Activated naive CD4-positive, alpha-beta T cell treated with anti-CD3 and anti-CD28 coated beads, Interleukin-2, amount 50 U/mL, for 72 hours (primary cell): Measurements from ENCODE around the gene GNB1L. TPM values are rescaled to one million over a fixed set of nuclear protein-coding genes. Genes with fewer than 3 reads are reported as not detected.
"Not testable (repeated sequence)": the region's sequence is repeated elsewhere in the genome, so short reads cannot be mapped to it uniquely, and the experiment has no call there.

Source experiments
- ATAC-seq, 2 donors: fragments of 150-1000 bp; cut with Tn5 transposase; 2 replicates each; pipeline ENCODE4 v1.10.0; 2021; ENCODE audit warnings: mild to moderate bottlenecking in 2 of 2, moderate library complexity in 2 of 2
- DNase-seq, 2 donors: peaks; one replicate each; pipeline ENCODE4 v3.0.0; 2021 to 2022; ENCODE audit warnings: low spot score in 2 of 2
- H3K27ac Mint-ChIP-seq, 2 donors: one replicate each; pipeline ENCODE4 v1.8.0; 2022; ENCODE audit warnings: mild to moderate bottlenecking in 2 of 2, mixed read lengths in 2 of 2
- H3K36me3 Mint-ChIP-seq, 2 donors: one replicate each; pipeline ENCODE4 v1.8.0; 2022; ENCODE audit warnings: mixed read lengths in 2 of 2
- H3K9me3 Mint-ChIP-seq, 2 donors: one replicate each; pipeline ENCODE4 v1.8.0; 2022; ENCODE audit warnings: mixed read lengths in 2 of 2
- total RNA-seq, 2 donors: library from RNA; stranded (reverse); gene quantifications; one replicate each; pipeline ENCODE4 v1.2.3, GENCODE V29; 2022

The GNB1L gene
- total RNA-seq, 2 donors from 2014 or later = 9.6 to 13.4 TPM

- peak overlapping the region; percentile 83 to 87 for H3K27ac Mint-ChIP-seq
- peak; percentile 66 to 81 for ATAC-seq
- peak; percentile 64 to 67 for DNase-seq
- no peaks in the 10 kb centered on the region for H3K9me3 Mint-ChIP-seq
- H3K36me3 Mint-ChIP-seq = peaks cover 0 to 5% of the 10 kb centered on the region in 2 donors
Measured at GRCh38 chr22:19892257-19892879, 37.7 kb upstream of the GNB1L start.

GRCh38 chr22:19891317-19892256 is 36.9 kb upstream of the GNB1L start:
- peaks cover 0 to 10% of the 10 kb centered on the region in 2 donors for H3K36me3 Mint-ChIP-seq
- no peaks in the 10 kb centered on the region for H3K9me3 Mint-ChIP-seq
- peak overlapping the region; percentile 83 to 87 for H3K27ac Mint-ChIP-seq
- DNase-seq (peak; percentile 69 to 76), ATAC-seq (peak; percentile 78 to 79)

GRCh38 chr22:19890502-19891316 is 36.0 kb upstream of the GNB1L start:
- peak overlapping the region; percentile 83 to 87 for H3K27ac Mint-ChIP-seq
- no peaks in the 10 kb centered on the region for H3K9me3 Mint-ChIP-seq
- no peak for DNase-seq
- H3K36me3 Mint-ChIP-seq = peaks cover 0 to 10% of the 10 kb centered on the region in 2 donors
- ATAC-seq = peak in 1 of 2 donors; percentile 0

GRCh38 chr22:19889951-19890350 is 35.3 kb upstream of the GNB1L start:
- H3K27ac Mint-ChIP-seq = no peak overlapping the region
- DNase-seq (no peak), ATAC-seq (peak in 1 of 2 donors; percentile 50)
- H3K9me3 Mint-ChIP-seq = no peaks in the 10 kb centered on the region
- peaks cover 0 to 10% of the 10 kb centered on the region in 2 donors for H3K36me3 Mint-ChIP-seq

GRCh38 chr22:19888131-19888746 is 33.6 kb upstream of the GNB1L start:
- Mint-ChIP-seq H3K9me3 (no peaks in the 10 kb centered on the region), H3K36me3 (peaks cover 0 to 10% of the 10 kb centered on the region in 2 donors)
- DNase-seq = no peak

GRCh38 chr22:19887256-19887985 is 32.7 kb upstream of the GNB1L start:
- no peak for DNase-seq
- Mint-ChIP-seq H3K36me3 (peaks cover 0 to 8% of the 10 kb centered on the region in 2 donors), H3K9me3 (no peaks in the 10 kb centered on the region), H3K27ac (peak overlapping the region; percentile 65 to 75)
- ATAC-seq = no peak

More at GRCh38 chr22:19888131-19888746, 33.6 kb upstream of the GNB1L start:
- H3K27ac Mint-ChIP-seq = peak overlapping the region in 1 of 2 donors; percentile 21
- ATAC-seq = no peak

- Mint-ChIP-seq H3K27ac (peak overlapping the region; percentile 65 to 75), H3K9me3 (no peaks in the 10 kb centered on the region), H3K36me3 (peaks cover 0 to 5% of the 10 kb centered on the region in 2 donors)
- DNase-seq (no peak), ATAC-seq (peak; percentile 18 to 38)
Measured at GRCh38 chr22:19886605-19887255, 32.1 kb upstream of the GNB1L start.

- H3K9me3 Mint-ChIP-seq = no peaks in the 10 kb centered on the region
- peak overlapping the region; percentile 65 to 75 for H3K27ac Mint-ChIP-seq
- peaks cover 0 to 5% of the 10 kb centered on the region in 2 donors for H3K36me3 Mint-ChIP-seq
- no peak for ATAC-seq
- DNase-seq = no peak
Measured at GRCh38 chr22:19885841-19886592, 31.3 kb upstream of the GNB1L start.

GRCh38 chr22:19884954-19885751 is 30.5 kb upstream of the GNB1L start:
- Mint-ChIP-seq H3K9me3 (no peaks in the 10 kb centered on the region), H3K36me3 (peaks cover 0 to 5% of the 10 kb centered on the region in 2 donors), H3K27ac (peak overlapping the region; percentile 23 to 75)
- DNase-seq (no peak), ATAC-seq (peak in 1 of 2 donors; percentile 18)

GRCh38 chr22:19884161-19884953 is 29.7 kb upstream of the GNB1L start:
- DNase-seq (no peak), ATAC-seq (no peak)
- no peaks in the 10 kb centered on the region for H3K9me3 Mint-ChIP-seq
- H3K36me3 Mint-ChIP-seq = peaks cover 0 to 5% of the 10 kb centered on the region in 2 donors
- peak overlapping the region in 1 of 2 donors; percentile 75 for H3K27ac Mint-ChIP-seq

- H3K9me3 Mint-ChIP-seq, H3K36me3 Mint-ChIP-seq, ATAC-seq, H3K27ac Mint-ChIP-seq, DNase-seq: not testable (repeated sequence)
Measured at GRCh38 chr22:19883446-19883845, 28.8 kb upstream of the GNB1L start.

GRCh38 chr22:19882446-19883381 is 28.0 kb upstream of the GNB1L start:
- ATAC-seq (no peak), DNase-seq (peak in 1 of 2 donors; percentile 47)
- H3K27ac Mint-ChIP-seq = no peak overlapping the region
- H3K9me3 Mint-ChIP-seq = no peaks in the 10 kb centered on the region
- H3K36me3 Mint-ChIP-seq = peaks cover 0 to 5% of the 10 kb centered on the region in 2 donors
